Hepatocyte (in vitro differentiated cells): ENCODE measurements around the gene SLC25A48.

Experiments
- CTCF ChIP-seq: fragments of 200-600 bp; sonication (generic); IDR thresholded peaks from 2 replicates; pipeline ENCODE4 v1.5.1; 2016; ENCODE audit warnings: antibody characterized with exemption, mild to moderate bottlenecking; ENCODE audit not compliant: poor library complexity
- EZH2 ChIP-seq: fragments of 200-600 bp; sonication (generic); IDR thresholded peaks from 2 replicates; pipeline ENCODE4 v1.6.1; 2016; ENCODE audit warnings: antibody characterized with exemption, mild to moderate bottlenecking, borderline replicate concordance

- TF ChIP-seq CTCF (no peak), EZH2 (peak; percentile 73)
These were observed 95.8 kb downstream of the SLC25A48 start for GRCh38 chr5:135930029-135930948.
